MM.1S (cell line): Measurements from ENCODE around the gene ABCG4.
"Not testable (repeated sequence)": the region's sequence is repeated elsewhere in the genome, so short reads cannot be mapped to it uniquely, and the experiment has no call there.

Source experiments
- EZH2phosphoT487 ChIP-seq: fragments of 300-600 bp; sonication (generic); IDR thresholded peaks from 2 replicates; pipeline ENCODE4 v1.6.1; 2018; ENCODE audit warnings: antibody characterized with exemption, low read length
- TF ChIP-seq, protein P1 (sequence below): fragments of 300-600 bp; sonication (generic); IDR thresholded peaks from 2 replicates; pipeline ENCODE4 v1.5.1; 2016; ENCODE audit warnings: antibody characterized with exemption, low read length, mixed read lengths

DNA sequence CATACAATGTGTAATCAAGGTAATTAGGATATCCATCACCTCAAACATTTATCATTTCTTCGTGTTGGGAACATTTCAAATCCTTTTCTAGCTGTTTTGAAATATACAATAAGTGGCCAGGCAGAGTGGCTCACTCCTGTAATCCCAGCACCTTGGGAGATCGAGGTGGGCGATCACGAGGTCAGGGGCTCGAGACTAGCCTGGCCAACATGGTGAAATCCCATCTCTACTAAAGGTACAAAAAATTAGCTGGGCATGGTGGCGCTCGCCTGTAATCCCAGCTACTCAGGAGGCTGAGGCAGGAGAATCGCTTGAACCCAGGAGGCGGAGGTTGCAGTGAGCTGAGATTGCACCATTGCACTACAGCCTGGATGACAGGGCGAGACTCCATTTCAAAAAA, 9.6 kb upstream of the ABCG4 start:
- TF ChIP-seq, protein P1, sequence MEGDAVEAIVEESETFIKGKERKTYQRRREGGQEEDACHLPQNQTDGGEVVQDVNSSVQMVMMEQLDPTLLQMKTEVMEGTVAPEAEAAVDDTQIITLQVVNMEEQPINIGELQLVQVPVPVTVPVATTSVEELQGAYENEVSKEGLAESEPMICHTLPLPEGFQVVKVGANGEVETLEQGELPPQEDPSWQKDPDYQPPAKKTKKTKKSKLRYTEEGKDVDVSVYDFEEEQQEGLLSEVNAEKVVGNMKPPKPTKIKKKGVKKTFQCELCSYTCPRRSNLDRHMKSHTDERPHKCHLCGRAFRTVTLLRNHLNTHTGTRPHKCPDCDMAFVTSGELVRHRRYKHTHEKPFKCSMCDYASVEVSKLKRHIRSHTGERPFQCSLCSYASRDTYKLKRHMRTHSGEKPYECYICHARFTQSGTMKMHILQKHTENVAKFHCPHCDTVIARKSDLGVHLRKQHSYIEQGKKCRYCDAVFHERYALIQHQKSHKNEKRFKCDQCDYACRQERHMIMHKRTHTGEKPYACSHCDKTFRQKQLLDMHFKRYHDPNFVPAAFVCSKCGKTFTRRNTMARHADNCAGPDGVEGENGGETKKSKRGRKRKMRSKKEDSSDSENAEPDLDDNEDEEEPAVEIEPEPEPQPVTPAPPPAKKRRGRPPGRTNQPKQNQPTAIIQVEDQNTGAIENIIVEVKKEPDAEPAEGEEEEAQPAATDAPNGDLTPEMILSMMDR: not testable (repeated sequence)
- TF ChIP-seq EZH2phosphoT487: not testable (repeated sequence)
